Activated T-helper 1 cell treated with Interleukin-2 at 50 U/mL for 16 hours (primary cell): Measurements from ENCODE around the gene LAMTOR2.
"Not testable (repeated sequence)": the region's sequence is repeated elsewhere in the genome, so short reads cannot be mapped to it uniquely, and the experiment has no call there.

ENCODE experiments used
- DNase-seq: peaks from one replicate; pipeline ENCODE4 v3.0.0-alpha.2; 2020; ENCODE audit warnings: low read depth

LAMTOR2 gene

GRCh38 chr1:156052862-156053767 is 1.5 kb upstream of the LAMTOR2 start:
- DNase-seq = peak; percentile 51

GRCh38 chr1:156053768-156054499 is 648 bp upstream of the LAMTOR2 start, which contains the start of gene UBQLN4:
UBQLN4 (minus strand) TSS chr1:156053798; CDS start chr1:156053701, 97 bp downstream.
- DNase-seq = peak; percentile 79

GRCh38 chr1:156055281-156056048 is 883 bp downstream of the LAMTOR2 start:
- no peak for DNase-seq

- DNase-seq = no peak
Measured at GRCh38 chr1:156056326-156056849, 1.8 kb downstream of the LAMTOR2 start.

- DNase-seq = no peak
Measured at GRCh38 chr1:156060937-156061636, 6.5 kb downstream of the LAMTOR2 start, which contains the start of gene RAB25. RAB25 (plus strand) TSS chr1:156061160; CDS start chr1:156061401, 241 bp downstream.

- DNase-seq = no peak
Measured at GRCh38 chr1:156062189-156062588, 7.6 kb downstream of the LAMTOR2 start.

- no peak for DNase-seq
Measured at GRCh38 chr1:156063997-156064285, 9.4 kb downstream of the LAMTOR2 start.

GRCh38 chr1:156064615-156065014 is 10.0 kb downstream of the LAMTOR2 start:
- no peak for DNase-seq

- DNase-seq = no peak
Measured at GRCh38 chr1:156065212-156065611, 10.6 kb downstream of the LAMTOR2 start.

- no peak for DNase-seq
Measured at GRCh38 chr1:156065871-156066270, 11.3 kb downstream of the LAMTOR2 start.

GRCh38 chr1:156067262-156067661 is 12.7 kb downstream of the LAMTOR2 start:
- DNase-seq = no peak

GRCh38 chr1:156069490-156070455 is 15.2 kb downstream of the LAMTOR2 start:
- no peak for DNase-seq

GRCh38 chr1:156070548-156070947 is 16.0 kb downstream of the LAMTOR2 start:
- DNase-seq = no peak

- not testable (repeated sequence) for DNase-seq
Measured at GRCh38 chr1:156071332-156071816, 16.8 kb downstream of the LAMTOR2 start.

- no peak for DNase-seq
Measured at GRCh38 chr1:156072251-156072650, 17.7 kb downstream of the LAMTOR2 start.

GRCh38 chr1:156073110-156073687 is 18.6 kb downstream of the LAMTOR2 start:
- DNase-seq = no peak

- no peak for DNase-seq
Measured at GRCh38 chr1:156073740-156074139, 19.2 kb downstream of the LAMTOR2 start.

GRCh38 chr1:156074661-156075060 is 20.1 kb downstream of the LAMTOR2 start:
- no peak for DNase-seq

- no peak for DNase-seq
Measured at GRCh38 chr1:156075162-156075561, 20.6 kb downstream of the LAMTOR2 start.

- DNase-seq = no peak
Measured at GRCh38 chr1:156075775-156076204, 21.2 kb downstream of the LAMTOR2 start.
